ENCODE results near the gene CAMKMT.
A peak's percentile ranks its signal among the peaks of the same experiment; 100 is the strongest.

The CAMKMT gene

DNA sequence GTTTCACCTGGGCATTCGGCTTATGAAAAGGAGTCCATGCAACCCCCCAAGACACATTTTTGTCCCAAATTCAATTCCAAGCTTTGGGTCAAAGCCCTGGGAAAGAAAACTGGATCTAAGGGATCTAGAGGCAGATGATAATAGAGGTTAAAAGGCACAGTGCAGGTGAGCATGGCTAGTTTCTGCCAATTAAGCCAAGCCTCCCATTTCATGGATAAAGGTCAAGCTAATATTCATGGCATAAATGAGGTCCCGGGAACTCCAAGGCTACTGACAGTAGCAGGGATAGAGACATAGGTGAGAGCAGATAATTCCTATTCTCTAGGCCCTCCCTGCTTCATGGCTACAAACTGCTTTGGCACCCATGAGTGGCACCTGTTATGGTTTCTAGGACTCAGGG is 83.1 kb downstream of the CAMKMT start:
- Histone ChIP-seq H2BK5ac (ENCODE audit: low read length) (no peak overlapping the region), H3K9ac (ENCODE audit: low read depth, low read length, poor library complexity) (no peak overlapping the region), H4K91ac (ENCODE audit: low read depth, low read length, poor library complexity) (no peak overlapping the region), H3K27me3 (ENCODE audit: control insufficient read depth in 3 of 3, insufficient read depth in 3 of 3, low read depth in 1 of 3, low read length in 3 of 3) (no peaks in the 10 kb centered on the region), H3K18ac (ENCODE audit: low read length) (no peak overlapping the region), H3K4me1 (ENCODE audit: control insufficient read depth in 2 of 2, insufficient read depth in 1 of 2, low read depth in 1 of 2, low read length in 2 of 2) (peaks cover 1 to 18% of the 10 kb centered on the region in 2 donors), H3K27ac (replicated peaks; ENCODE audit: low read length) (no peak overlapping the region), H3K14ac (ENCODE audit: low read length) (no peak overlapping the region), H2AK5ac (ENCODE audit: low read depth, low read length) (no peak overlapping the region), H3K4ac (ENCODE audit: low read length) (no peak overlapping the region), H3K9me3 (replicated peaks in 1 of 2; ENCODE audit: control insufficient read depth in 2 of 2, insufficient read depth in 1 of 2, low read depth in 1 of 2, low read length in 2 of 2) (peaks cover 2 to 8% of the 10 kb centered on the region in 2 donors), H2BK12ac (ENCODE audit: low read length) (no peak overlapping the region), H3K79me1 (ENCODE audit: low read depth, low read length) (no peaks in the 10 kb centered on the region), H3K36me3 (replicated peaks in 1 of 2; ENCODE audit: control insufficient read depth in 2 of 2, insufficient read depth in 2 of 2, low read length in 2 of 2) (no peaks in the 10 kb centered on the region), H2BK15ac (ENCODE audit: low read length) (no peak overlapping the region), H3K23ac (ENCODE audit: low read depth, low read length, poor library complexity) (no peak overlapping the region), H2AFZ (ENCODE audit: low read length) (no peak overlapping the region), H2BK120ac (ENCODE audit: low read depth, low read length) (no peak overlapping the region), H3K4me2 (ENCODE audit: insufficient read depth, low read length, poor library complexity, severe bottlenecking) (no peak overlapping the region), H4K8ac (ENCODE audit: low read depth, low read length) (no peak overlapping the region), H3K4me3 (ENCODE audit: low read length in 2 of 2) (no peak overlapping the region)
- DNase-seq (ENCODE audit: low spot score): no peak
- WGBS, 2 donors (ENCODE audit: extremely low coverage in 2 of 2, insufficient read length in 2 of 2, insufficient replicate concordance in 1 of 2): no CpG with 5 or more reads among the region's 2 CpGs

DNA sequence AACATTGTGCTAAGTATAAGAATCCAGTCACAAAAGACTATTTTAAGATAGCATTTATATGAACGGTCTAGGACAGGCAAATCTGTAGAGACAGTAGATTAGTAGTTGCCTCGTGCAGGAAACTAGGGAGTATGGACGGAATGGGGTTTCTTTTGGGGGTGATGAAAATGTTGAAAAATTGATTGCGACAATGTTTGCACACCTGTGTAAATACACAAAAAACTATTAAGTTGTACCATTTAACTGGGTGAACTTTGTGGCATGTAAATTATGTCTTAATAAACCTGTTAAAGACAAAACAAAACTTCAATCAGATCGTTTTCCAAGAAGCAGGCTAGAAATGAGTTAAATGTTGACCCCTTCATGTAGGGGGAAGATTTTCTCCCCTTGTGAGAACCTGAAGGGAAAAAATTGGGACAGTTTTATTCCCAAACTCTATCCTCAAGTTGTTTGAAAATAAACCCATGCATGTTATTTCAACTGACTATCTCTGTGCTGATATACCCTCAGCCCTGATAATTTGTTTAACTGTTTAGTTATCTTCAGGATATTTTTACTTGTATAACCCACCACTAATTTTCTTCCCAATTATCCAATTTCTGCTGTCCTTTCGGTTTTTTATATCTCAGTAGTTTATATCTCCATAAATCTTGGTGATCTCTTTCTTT is 87.2 kb downstream of the CAMKMT start:
- Histone ChIP-seq H2AK5ac (ENCODE audit: low read depth, low read length) (no peak overlapping the region), H3K23ac (ENCODE audit: low read depth, low read length, poor library complexity) (no peak overlapping the region), H2BK12ac (ENCODE audit: low read length) (no peak overlapping the region), H3K14ac (ENCODE audit: low read length) (no peak overlapping the region), H3K9me3 (replicated peaks in 1 of 2; ENCODE audit: control insufficient read depth in 2 of 2, insufficient read depth in 1 of 2, low read depth in 1 of 2, low read length in 2 of 2) (peaks cover 2 to 8% of the 10 kb centered on the region in 2 donors), H3K18ac (ENCODE audit: low read length) (no peak overlapping the region), H3K9ac (ENCODE audit: low read depth, low read length, poor library complexity) (no peak overlapping the region), H2BK120ac (ENCODE audit: low read depth, low read length) (no peak overlapping the region), H2AFZ (ENCODE audit: low read length) (no peak overlapping the region), H3K4ac (ENCODE audit: low read length) (no peak overlapping the region), H3K36me3 (replicated peaks in 1 of 2; ENCODE audit: control insufficient read depth in 2 of 2, insufficient read depth in 2 of 2, low read length in 2 of 2) (no peaks in the 10 kb centered on the region), H3K4me1 (ENCODE audit: control insufficient read depth in 2 of 2, insufficient read depth in 1 of 2, low read depth in 1 of 2, low read length in 2 of 2) (peaks cover 3 to 23% of the 10 kb centered on the region in 2 donors), H3K27me3 (ENCODE audit: control insufficient read depth in 3 of 3, insufficient read depth in 3 of 3, low read depth in 1 of 3, low read length in 3 of 3) (no peaks in the 10 kb centered on the region), H2BK15ac (ENCODE audit: low read length) (no peak overlapping the region), H3K4me3 (ENCODE audit: low read length in 2 of 2) (no peak overlapping the region), H4K91ac (ENCODE audit: low read depth, low read length, poor library complexity) (no peak overlapping the region), H3K27ac (replicated peaks; ENCODE audit: low read length) (no peak overlapping the region), H4K8ac (ENCODE audit: low read depth, low read length) (no peak overlapping the region), H2BK5ac (ENCODE audit: low read length) (no peak overlapping the region), H3K79me1 (ENCODE audit: low read depth, low read length) (no peaks in the 10 kb centered on the region), H3K4me2 (ENCODE audit: insufficient read depth, low read length, poor library complexity, severe bottlenecking) (no peak overlapping the region)
- no CpG with 5 or more reads among the region's 6 CpGs for WGBS, 2 donors (ENCODE audit: extremely low coverage in 2 of 2, insufficient read length in 2 of 2, insufficient replicate concordance in 1 of 2)
- no peak for DNase-seq (ENCODE audit: low spot score)

DNA sequence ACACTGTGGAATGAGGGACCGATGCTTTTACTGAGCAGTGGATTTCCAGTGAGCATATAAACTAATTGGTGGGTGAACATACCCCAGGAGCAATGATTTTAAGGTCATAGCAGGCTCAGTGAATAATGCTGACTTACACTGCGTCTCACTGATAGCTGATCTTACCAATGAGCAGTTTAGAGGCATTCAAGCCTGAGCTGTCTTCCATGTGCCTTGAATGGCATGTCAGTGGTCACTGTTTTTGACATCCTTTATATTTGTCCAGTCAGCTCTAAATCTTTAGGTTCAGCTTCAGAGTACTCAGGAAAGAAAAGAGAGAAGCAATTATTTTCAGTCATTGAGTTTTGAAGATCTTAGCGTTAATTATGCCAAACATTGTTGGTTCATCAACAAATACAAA is 88.3 kb downstream of the CAMKMT start:
- Histone ChIP-seq H3K23ac (ENCODE audit: low read depth, low read length, poor library complexity) (no peak overlapping the region), H3K9me3 (replicated peaks in 1 of 2; ENCODE audit: control insufficient read depth in 2 of 2, insufficient read depth in 1 of 2, low read depth in 1 of 2, low read length in 2 of 2) (peaks cover 1 to 2% of the 10 kb centered on the region in 2 donors), H4K91ac (ENCODE audit: low read depth, low read length, poor library complexity) (no peak overlapping the region), H3K18ac (ENCODE audit: low read length) (no peak overlapping the region), H3K27me3 (ENCODE audit: control insufficient read depth in 3 of 3, insufficient read depth in 3 of 3, low read depth in 1 of 3, low read length in 3 of 3) (no peaks in the 10 kb centered on the region), H2AK5ac (ENCODE audit: low read depth, low read length) (no peak overlapping the region), H2AFZ (ENCODE audit: low read length) (no peak overlapping the region), H2BK15ac (ENCODE audit: low read length) (no peak overlapping the region), H3K4me1 (ENCODE audit: control insufficient read depth in 2 of 2, insufficient read depth in 1 of 2, low read depth in 1 of 2, low read length in 2 of 2) (peaks cover 3 to 27% of the 10 kb centered on the region in 2 donors), H4K8ac (ENCODE audit: low read depth, low read length) (no peak overlapping the region), H3K4me3 (ENCODE audit: low read length in 2 of 2) (no peak overlapping the region), H3K27ac (replicated peaks; ENCODE audit: low read length) (peak overlapping the region; percentile 57), H3K79me1 (ENCODE audit: low read depth, low read length) (no peaks in the 10 kb centered on the region), H3K4ac (ENCODE audit: low read length) (no peak overlapping the region), H3K9ac (ENCODE audit: low read depth, low read length, poor library complexity) (no peak overlapping the region), H3K36me3 (replicated peaks in 1 of 2; ENCODE audit: control insufficient read depth in 2 of 2, insufficient read depth in 2 of 2, low read length in 2 of 2) (no peaks in the 10 kb centered on the region), H3K14ac (ENCODE audit: low read length) (no peak overlapping the region), H2BK120ac (ENCODE audit: low read depth, low read length) (no peak overlapping the region), H2BK12ac (ENCODE audit: low read length) (no peak overlapping the region), H2BK5ac (ENCODE audit: low read length) (no peak overlapping the region), H3K4me2 (ENCODE audit: insufficient read depth, low read length, poor library complexity, severe bottlenecking) (no peak overlapping the region)
- peak; percentile 79 for DNase-seq (ENCODE audit: low spot score)
- no CpG with 5 or more reads among the region's 3 CpGs for WGBS, 2 donors (ENCODE audit: extremely low coverage in 2 of 2, insufficient read length in 2 of 2, insufficient replicate concordance in 1 of 2)

DNA sequence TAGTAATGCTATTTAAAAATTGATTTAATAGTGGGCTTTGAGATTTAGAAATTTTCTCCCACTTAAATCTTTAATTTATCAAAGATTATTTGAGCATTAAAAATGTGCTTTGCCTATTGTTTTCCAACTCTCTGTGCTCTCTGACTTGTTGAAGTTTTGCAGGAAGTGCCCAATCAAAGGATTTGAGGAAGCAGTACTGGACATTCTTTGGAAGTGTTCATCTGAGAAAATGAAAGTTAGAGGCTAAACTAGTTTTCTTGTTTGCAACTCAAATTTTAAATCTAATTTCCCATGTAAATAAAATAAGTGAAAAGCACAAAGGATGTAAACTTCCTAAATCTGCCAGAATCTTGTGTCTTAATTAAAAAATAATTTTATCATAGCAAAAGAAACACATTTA is 89.1 kb downstream of the CAMKMT start:
- H3K27me3 ChIP-seq (ENCODE audit: control insufficient read depth in 3 of 3, insufficient read depth in 3 of 3, low read depth in 1 of 3, low read length in 3 of 3): no peaks in the 10 kb centered on the region
- no peak overlapping the region for H4K91ac ChIP-seq (ENCODE audit: low read depth, low read length, poor library complexity)
- H3K27ac ChIP-seq (replicated peaks; ENCODE audit: low read length): no peak overlapping the region
- H3K4me1 ChIP-seq (ENCODE audit: control insufficient read depth in 2 of 2, insufficient read depth in 1 of 2, low read depth in 1 of 2, low read length in 2 of 2): peaks cover 3 to 31% of the 10 kb centered on the region in 2 donors
- H2BK12ac ChIP-seq (ENCODE audit: low read length): no peak overlapping the region
- no peak overlapping the region for H3K9ac ChIP-seq (ENCODE audit: low read depth, low read length, poor library complexity)
- H3K36me3 ChIP-seq (replicated peaks in 1 of 2; ENCODE audit: control insufficient read depth in 2 of 2, insufficient read depth in 2 of 2, low read length in 2 of 2): no peaks in the 10 kb centered on the region
- H2BK120ac ChIP-seq (ENCODE audit: low read depth, low read length): no peak overlapping the region
- H2BK15ac ChIP-seq (ENCODE audit: low read length): no peak overlapping the region
- no peak overlapping the region for H3K4me3 ChIP-seq (ENCODE audit: low read length in 2 of 2)
- H2BK5ac ChIP-seq (ENCODE audit: low read length): no peak overlapping the region
- H3K4ac ChIP-seq (ENCODE audit: low read length): no peak overlapping the region
- H4K8ac ChIP-seq (ENCODE audit: low read depth, low read length): no peak overlapping the region
- H2AK5ac ChIP-seq (ENCODE audit: low read depth, low read length): no peak overlapping the region
- H3K79me1 ChIP-seq (ENCODE audit: low read depth, low read length): no peaks in the 10 kb centered on the region
- H3K14ac ChIP-seq (ENCODE audit: low read length): no peak overlapping the region
- no peak overlapping the region for H3K23ac ChIP-seq (ENCODE audit: low read depth, low read length, poor library complexity)
- no peak overlapping the region for H3K4me2 ChIP-seq (ENCODE audit: insufficient read depth, low read length, poor library complexity, severe bottlenecking)
- DNase-seq (ENCODE audit: low spot score): no peak
- H3K9me3 ChIP-seq (replicated peaks in 1 of 2; ENCODE audit: control insufficient read depth in 2 of 2, insufficient read depth in 1 of 2, low read depth in 1 of 2, low read length in 2 of 2): no peaks in the 10 kb centered on the region
- H3K18ac ChIP-seq (ENCODE audit: low read length): no peak overlapping the region
- H2AFZ ChIP-seq (ENCODE audit: low read length): peak overlapping the region; percentile 49
